ENCODE data around the gene DGKI. TPM values are rescaled to one million over a fixed set of nuclear protein-coding genes. Genes with fewer than 3 reads are reported as not detected.

The DGKI gene
- total RNA-seq, 4 donors from 2014 or later, result 0.42 to 6.2 (median 2.0) TPM

DNA sequence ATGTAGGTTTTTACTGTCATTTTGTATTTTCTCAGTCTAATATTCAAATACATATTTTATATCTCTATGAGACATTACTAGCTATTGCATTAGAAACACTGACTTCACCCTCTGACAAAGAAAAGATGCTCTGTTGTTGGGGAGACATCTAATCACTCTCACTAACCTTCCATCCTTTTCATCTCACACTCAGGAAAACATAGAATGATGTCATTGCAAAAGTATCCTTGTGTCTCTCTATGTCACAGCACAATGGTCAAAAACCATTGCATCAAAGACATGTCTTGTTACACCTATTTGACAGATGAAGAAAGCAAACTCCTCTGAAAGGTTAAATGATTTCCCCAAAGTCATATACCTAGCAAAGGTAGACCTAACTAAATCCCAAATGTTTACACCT, 272.0 kb downstream of the DGKI start:
- no peaks in the 10 kb centered on the region for H3K27me3 ChIP-seq
- H3K36me3 ChIP-seq, result no peaks in the 10 kb centered on the region
- H3K4me1 ChIP-seq, result no peaks in the 10 kb centered on the region
- no peak for TF ChIP-seq POLR2AphosphoS5 (IDR thresholded peaks at IDR 0.05)
- no peak for TF ChIP-seq EP300 (IDR thresholded peaks at IDR 0.05)
- no peak for TF ChIP-seq POLR2A (IDR thresholded peaks at IDR 0.05)
- TF ChIP-seq, protein P1, sequence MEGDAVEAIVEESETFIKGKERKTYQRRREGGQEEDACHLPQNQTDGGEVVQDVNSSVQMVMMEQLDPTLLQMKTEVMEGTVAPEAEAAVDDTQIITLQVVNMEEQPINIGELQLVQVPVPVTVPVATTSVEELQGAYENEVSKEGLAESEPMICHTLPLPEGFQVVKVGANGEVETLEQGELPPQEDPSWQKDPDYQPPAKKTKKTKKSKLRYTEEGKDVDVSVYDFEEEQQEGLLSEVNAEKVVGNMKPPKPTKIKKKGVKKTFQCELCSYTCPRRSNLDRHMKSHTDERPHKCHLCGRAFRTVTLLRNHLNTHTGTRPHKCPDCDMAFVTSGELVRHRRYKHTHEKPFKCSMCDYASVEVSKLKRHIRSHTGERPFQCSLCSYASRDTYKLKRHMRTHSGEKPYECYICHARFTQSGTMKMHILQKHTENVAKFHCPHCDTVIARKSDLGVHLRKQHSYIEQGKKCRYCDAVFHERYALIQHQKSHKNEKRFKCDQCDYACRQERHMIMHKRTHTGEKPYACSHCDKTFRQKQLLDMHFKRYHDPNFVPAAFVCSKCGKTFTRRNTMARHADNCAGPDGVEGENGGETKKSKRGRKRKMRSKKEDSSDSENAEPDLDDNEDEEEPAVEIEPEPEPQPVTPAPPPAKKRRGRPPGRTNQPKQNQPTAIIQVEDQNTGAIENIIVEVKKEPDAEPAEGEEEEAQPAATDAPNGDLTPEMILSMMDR (IDR thresholded peaks at IDR 0.05), result no peak
- DNase-seq (ENCODE audit: low spot score in 2 of 2), result no peak
- no peak overlapping the region for H3K27ac ChIP-seq
- no peak overlapping the region for H3K4me3 ChIP-seq
- no peaks in the 10 kb centered on the region for H3K9me3 ChIP-seq

DNA sequence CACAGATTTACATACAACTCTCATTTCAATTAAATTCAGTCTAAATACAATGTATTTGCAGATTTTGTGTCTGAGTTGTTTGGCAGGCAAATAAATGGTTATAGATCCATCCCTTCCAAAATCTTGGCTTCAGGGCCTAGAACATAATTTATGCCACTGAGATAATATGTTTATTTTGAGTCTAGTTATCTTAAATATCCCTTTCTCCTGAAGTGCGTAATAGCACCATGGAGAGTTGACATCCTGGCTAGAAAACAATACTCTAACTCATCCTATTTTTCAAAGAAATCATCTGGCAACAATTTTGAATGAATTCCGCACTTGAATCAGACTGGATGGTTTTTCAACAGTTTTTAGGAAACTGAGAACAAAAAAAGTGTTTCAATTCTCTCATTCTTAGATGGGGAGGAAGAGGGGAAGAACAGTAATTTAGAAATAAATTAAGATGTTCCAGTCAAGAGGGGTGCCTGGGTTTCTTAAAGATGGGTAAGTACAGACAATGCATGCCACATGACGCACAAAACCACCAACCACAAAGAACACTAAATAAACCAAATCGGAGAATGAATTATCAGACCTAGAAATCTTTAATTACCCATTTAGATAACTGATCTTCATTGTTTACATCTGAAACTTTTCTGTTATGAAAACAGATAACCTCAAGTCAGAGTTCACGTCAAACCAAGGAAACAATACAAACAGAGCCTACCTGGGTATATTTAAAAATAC, 274.6 kb downstream of the DGKI start:
- Histone ChIP-seq H3K27ac (no peak overlapping the region), H3K4me1 (no peaks in the 10 kb centered on the region), H3K36me3 (no peaks in the 10 kb centered on the region), H3K4me3 (no peak overlapping the region), H3K27me3 (no peaks in the 10 kb centered on the region), H3K9me3 (no peaks in the 10 kb centered on the region)
- TF ChIP-seq EP300 (IDR thresholded peaks at IDR 0.05) (no peak), POLR2A (IDR thresholded peaks at IDR 0.05) (no peak), POLR2AphosphoS5 (IDR thresholded peaks at IDR 0.05) (no peak)
- TF ChIP-seq, protein P1 (IDR thresholded peaks at IDR 0.05), result no peak
- DNase-seq (ENCODE audit: low spot score in 2 of 2), result no peak
- 68% methylated on average over 5 of the region's 5 CpGs for WGBS

DNA sequence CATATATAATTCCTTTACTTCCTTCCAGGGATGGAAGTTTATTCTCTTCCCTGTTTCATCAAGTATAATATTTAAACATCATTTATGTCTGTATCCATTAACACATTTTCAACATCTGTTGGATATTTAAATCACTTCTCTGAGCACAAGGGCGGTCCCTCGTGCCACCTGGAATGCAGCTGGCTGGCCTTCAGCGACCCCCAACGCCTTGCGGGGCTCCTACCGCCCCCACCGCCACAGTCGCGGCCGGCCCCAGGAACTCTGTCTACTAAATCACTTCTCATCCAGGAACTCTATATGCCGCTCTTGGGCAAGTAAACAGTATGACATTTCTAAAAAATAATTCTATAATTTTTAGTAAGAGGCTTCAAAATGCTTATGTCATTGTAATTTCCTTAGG, 282.1 kb downstream of the DGKI start:
- Histone ChIP-seq H3K27me3 (no peaks in the 10 kb centered on the region), H3K4me1 (no peaks in the 10 kb centered on the region), H3K4me3 (no peak overlapping the region), H3K36me3 (no peaks in the 10 kb centered on the region), H3K27ac (no peak overlapping the region), H3K9me3 (no peaks in the 10 kb centered on the region)
- 51% methylated on average over 11 of the region's 11 CpGs for WGBS
- DNase-seq (ENCODE audit: low spot score in 2 of 2), result no peak
- TF ChIP-seq POLR2AphosphoS5 (IDR thresholded peaks at IDR 0.05) (no peak), EP300 (IDR thresholded peaks at IDR 0.05) (no peak), POLR2A (IDR thresholded peaks at IDR 0.05) (no peak)
- TF ChIP-seq, protein P1 (IDR thresholded peaks at IDR 0.05), result no peak

DNA sequence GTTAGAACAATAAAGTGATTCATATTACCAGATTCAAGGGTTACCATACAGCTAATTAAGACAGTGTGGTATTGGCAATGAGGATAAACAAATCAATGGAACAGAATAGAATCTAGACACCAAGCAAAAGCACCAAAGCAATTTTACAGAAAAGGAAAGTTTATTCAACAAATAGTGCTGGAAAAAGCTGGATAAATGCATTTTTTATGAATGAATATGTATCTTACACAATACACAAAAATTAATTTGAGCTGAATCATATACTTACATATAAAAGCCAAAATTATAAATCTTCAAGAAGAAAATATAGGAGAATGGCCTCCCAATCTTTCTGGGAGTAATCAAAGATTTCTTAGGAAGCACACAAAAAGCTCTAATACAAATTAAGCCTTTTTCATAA, 282.8 kb downstream of the DGKI start:
- Histone ChIP-seq H3K9me3 (no peaks in the 10 kb centered on the region), H3K27ac (no peak overlapping the region), H3K36me3 (no peaks in the 10 kb centered on the region), H3K4me1 (no peaks in the 10 kb centered on the region), H3K4me3 (no peak overlapping the region), H3K27me3 (no peaks in the 10 kb centered on the region)
- no peak for TF ChIP-seq EP300 (IDR thresholded peaks at IDR 0.05)
- no peak for TF ChIP-seq POLR2A (IDR thresholded peaks at IDR 0.05)
- no peak for TF ChIP-seq POLR2AphosphoS5 (IDR thresholded peaks at IDR 0.05)
- TF ChIP-seq, protein P1 (IDR thresholded peaks at IDR 0.05), result no peak
- DNase-seq (ENCODE audit: low spot score in 2 of 2), result no peak

DNA sequence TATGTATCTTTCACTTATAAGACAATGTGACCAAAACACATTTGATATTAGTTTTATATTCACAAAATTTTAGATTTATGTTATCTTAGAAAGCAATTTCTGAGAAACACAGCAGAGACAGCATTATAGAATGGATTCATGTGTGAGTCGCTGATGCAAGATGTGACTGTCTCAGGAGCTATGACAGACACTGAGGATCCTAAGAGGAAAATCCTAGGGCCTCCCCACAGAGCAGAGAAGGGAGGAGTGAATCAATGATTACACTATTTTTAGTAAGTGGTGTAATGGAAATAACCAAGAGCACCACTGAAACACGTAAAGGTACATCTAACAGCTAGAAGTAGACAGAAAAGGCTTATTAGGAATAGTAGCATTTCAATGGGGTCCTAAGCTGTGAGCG, 299.3 kb downstream of the DGKI start:
- WGBS, result 88% methylated on average over 3 of the region's 3 CpGs
- TF ChIP-seq POLR2AphosphoS5 (IDR thresholded peaks at IDR 0.05) (no peak), POLR2A (IDR thresholded peaks at IDR 0.05) (no peak), EP300 (IDR thresholded peaks at IDR 0.05) (no peak)
- TF ChIP-seq, protein P1 (IDR thresholded peaks at IDR 0.05), result no peak
- Histone ChIP-seq H3K4me1 (no peaks in the 10 kb centered on the region), H3K27me3 (no peaks in the 10 kb centered on the region), H3K27ac (no peak overlapping the region), H3K36me3 (no peaks in the 10 kb centered on the region), H3K9me3 (no peaks in the 10 kb centered on the region), H3K4me3 (no peak overlapping the region)
- no peak for DNase-seq (ENCODE audit: low spot score in 2 of 2)

Data from suprapubic skin (tissue), 4 donors.